ENCODE results near the gene P2RY6.

GRCh38 chr11:73241300-73241699 is 30.8 kb upstream of the P2RY6 start:
- TF ChIP-seq CTCF (IDR thresholded peaks at IDR 0.05; ENCODE audit: poor library complexity) (no peak), EZH2 (IDR thresholded peaks at IDR 0.05; ENCODE audit: borderline replicate concordance) (no peak), EZH2phosphoT487 (IDR thresholded peaks at IDR 0.05; ENCODE audit: low read depth, severe bottlenecking, unreplicated experiment) (no peak)
